Loucy (cell line): ENCODE data around the gene JUP.

Source experiments
- EZH2phosphoT487 ChIP-seq: fragments of 200-600 bp; IDR thresholded peaks from 2 replicates; pipeline ENCODE4 v1.6.1; 2018; ENCODE audit warnings: antibody characterized with exemption, mild to moderate bottlenecking, moderate library complexity, borderline replicate concordance
- TF ChIP-seq, protein P1 (sequence below): fragments of 200-600 bp; sonication (generic); conservative IDR thresholded peaks from 2 replicates; pipeline ENCODE4 v1.5.1; 2014; ENCODE audit warnings: mild to moderate bottlenecking, antibody characterized with exemption, low read length

DNA sequence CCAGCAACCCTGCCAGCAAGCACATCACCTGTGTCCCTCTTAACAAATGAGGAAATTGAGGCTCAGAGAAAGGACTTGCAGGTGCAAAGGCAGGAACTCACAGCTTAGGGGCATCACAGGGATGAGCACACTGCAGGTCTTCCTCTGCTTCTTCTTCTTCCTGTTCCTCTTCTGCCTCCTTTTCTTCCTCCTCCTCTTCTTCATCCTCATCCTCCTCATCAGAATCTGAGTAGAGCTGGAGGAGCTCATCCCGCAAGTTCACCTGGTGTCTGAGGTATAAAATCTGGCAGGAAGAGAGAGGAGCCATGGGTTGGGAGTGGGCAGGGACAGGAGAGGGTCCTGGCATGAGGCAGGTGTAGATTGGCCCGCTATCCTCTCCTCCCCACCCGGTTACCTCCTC is 54.7 kb downstream of the JUP start:
- TF ChIP-seq, protein P1, sequence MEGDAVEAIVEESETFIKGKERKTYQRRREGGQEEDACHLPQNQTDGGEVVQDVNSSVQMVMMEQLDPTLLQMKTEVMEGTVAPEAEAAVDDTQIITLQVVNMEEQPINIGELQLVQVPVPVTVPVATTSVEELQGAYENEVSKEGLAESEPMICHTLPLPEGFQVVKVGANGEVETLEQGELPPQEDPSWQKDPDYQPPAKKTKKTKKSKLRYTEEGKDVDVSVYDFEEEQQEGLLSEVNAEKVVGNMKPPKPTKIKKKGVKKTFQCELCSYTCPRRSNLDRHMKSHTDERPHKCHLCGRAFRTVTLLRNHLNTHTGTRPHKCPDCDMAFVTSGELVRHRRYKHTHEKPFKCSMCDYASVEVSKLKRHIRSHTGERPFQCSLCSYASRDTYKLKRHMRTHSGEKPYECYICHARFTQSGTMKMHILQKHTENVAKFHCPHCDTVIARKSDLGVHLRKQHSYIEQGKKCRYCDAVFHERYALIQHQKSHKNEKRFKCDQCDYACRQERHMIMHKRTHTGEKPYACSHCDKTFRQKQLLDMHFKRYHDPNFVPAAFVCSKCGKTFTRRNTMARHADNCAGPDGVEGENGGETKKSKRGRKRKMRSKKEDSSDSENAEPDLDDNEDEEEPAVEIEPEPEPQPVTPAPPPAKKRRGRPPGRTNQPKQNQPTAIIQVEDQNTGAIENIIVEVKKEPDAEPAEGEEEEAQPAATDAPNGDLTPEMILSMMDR: no peak
- TF ChIP-seq EZH2phosphoT487: no peak
